WTC11 (cell line): Measurements from ENCODE around the gene ZFYVE26. TPM values are rescaled to one million over a fixed set of nuclear protein-coding genes. Genes with fewer than 3 reads are reported as not detected.

Experiments used
- ATAC-seq: fragments of 200-7000 bp; cut with Tn5 transposase; 2 replicates; pipeline ENCODE4 v1.10.0; 2021; ENCODE audit warnings: mild to moderate bottlenecking, moderate library complexity
- CTCF ChIA-PET: fragments of 300-600 bp; sonication (Branson Sonifier 250); formaldehyde crosslinking; loops from one replicate; lab custom pipeline; 2021; ENCODE audit warnings: antibody characterized with exemption; lab: Charles Lee
- POLR2A ChIA-PET: fragments of 350-600 bp; sonication (Branson Sonifier 250); formaldehyde crosslinking; loops from one replicate; lab custom pipeline; 2021; ENCODE audit warnings: antibody characterized with exemption; lab: Charles Lee
- DNase-seq: peaks from one replicate; pipeline ENCODE4 v3.0.0; 2021; ENCODE audit warnings: low spot score
- H3K27ac Mint-ChIP-seq: 2 replicates; pipeline ENCODE4 v1.8.0; 2021; ENCODE audit warnings: mixed read lengths
- H3K27me3 Mint-ChIP-seq: 2 replicates; pipeline ENCODE4 v1.8.0; 2021; ENCODE audit warnings: low read depth, mild to moderate bottlenecking, moderate library complexity, mixed read lengths
- H3K36me3 Mint-ChIP-seq: 2 replicates; pipeline ENCODE4 v1.8.0; 2021; ENCODE audit warnings: mixed read lengths
- H3K4me1 Mint-ChIP-seq: 2 replicates; pipeline ENCODE4 v1.8.0; 2022; ENCODE audit warnings: mixed read lengths
- H3K4me3 Mint-ChIP-seq: 2 replicates; pipeline ENCODE4 v1.8.0; 2021; ENCODE audit warnings: mild to moderate bottlenecking, moderate library complexity, mixed read lengths
- H3K9me3 Mint-ChIP-seq: 2 replicates; pipeline ENCODE4 v1.8.0; 2021; ENCODE audit warnings: mixed read lengths
- AFF4 ChIP-seq: sonication (generic); formaldehyde crosslinking; IDR thresholded peaks from 2 replicates; pipeline ENCODE4 v1.8.1; 2023; ENCODE audit warnings: mild to moderate bottlenecking, missing genetic modification reagents, borderline replicate concordance
- CREM ChIP-seq: sonication (generic); formaldehyde crosslinking; IDR thresholded peaks from 2 replicates; pipeline ENCODE4 v1.8.1; 2022; ENCODE audit warnings: mild to moderate bottlenecking, missing genetic modification reagents, moderate library complexity
- ERG ChIP-seq: fragments of 250-450 bp; sonication (Bioruptor Pico); IDR thresholded peaks from 2 replicates; pipeline ENCODE4 v1.8.0; 2021; ENCODE audit warnings: mild to moderate bottlenecking
- FOXK1 ChIP-seq: sonication (generic); formaldehyde crosslinking; IDR thresholded peaks from 2 replicates; pipeline ENCODE4 v1.8.0; 2022; ENCODE audit warnings: mild to moderate bottlenecking, moderate library complexity, missing genetic modification reagents
- HMGA2 ChIP-seq: fragments of 250-450 bp; sonication (Bioruptor Pico); IDR thresholded peaks from 2 replicates; pipeline ENCODE4 v1.4.0; 2021; ENCODE audit warnings: mild to moderate bottlenecking, moderate library complexity
- MAX ChIP-seq: sonication (generic); formaldehyde crosslinking; IDR thresholded peaks from 2 replicates; pipeline ENCODE4 v1.8.0; 2022; ENCODE audit warnings: mild to moderate bottlenecking, missing genetic modification reagents
- MYBL2 ChIP-seq: sonication (generic); formaldehyde crosslinking; IDR thresholded peaks from 2 replicates; pipeline ENCODE4 v1.8.1; 2023; ENCODE audit warnings: mild to moderate bottlenecking, moderate library complexity, missing genetic modification reagents
- OVOL2 ChIP-seq: fragments of 250-450 bp; sonication (Bioruptor Pico); IDR thresholded peaks from 2 replicates; pipeline ENCODE4 v1.9.0; 2021; ENCODE audit warnings: mild to moderate bottlenecking, borderline replicate concordance
- PRDM15 ChIP-seq: sonication (generic); formaldehyde crosslinking; IDR thresholded peaks from 2 replicates; pipeline ENCODE4 v1.8.0; 2022; ENCODE audit warnings: missing genetic modification reagents
- PREB ChIP-seq: sonication (generic); formaldehyde crosslinking; IDR thresholded peaks from 2 replicates; pipeline ENCODE4 v1.8.1; 2022; ENCODE audit warnings: mild to moderate bottlenecking, missing genetic modification reagents, moderate library complexity, borderline replicate concordance
- TCF7 ChIP-seq: sonication (generic); formaldehyde crosslinking; IDR thresholded peaks from 2 replicates; pipeline ENCODE4 v1.8.0; 2022; ENCODE audit warnings: mild to moderate bottlenecking, low read depth, missing genetic modification reagents, moderate library complexity
- USF2 ChIP-seq: sonication (generic); formaldehyde crosslinking; IDR thresholded peaks from 2 replicates; pipeline ENCODE4 v1.8.1; 2023; ENCODE audit warnings: mild to moderate bottlenecking, missing genetic modification reagents, moderate library complexity
- ZBTB21 ChIP-seq: sonication (generic); formaldehyde crosslinking; IDR thresholded peaks from 2 replicates; pipeline ENCODE4 v1.8.1; 2023; ENCODE audit warnings: mild to moderate bottlenecking, missing genetic modification reagents, borderline replicate concordance
- ZNF281 ChIP-seq: sonication (generic); formaldehyde crosslinking; IDR thresholded peaks from 2 replicates; pipeline ENCODE4 v1.8.0; 2023; ENCODE audit warnings: mild to moderate bottlenecking, missing genetic modification reagents
- ZNF671 ChIP-seq: fragments of 250-450 bp; sonication (Bioruptor Pico); IDR thresholded peaks from 2 replicates; pipeline ENCODE4 v1.8.0; 2021; ENCODE audit warnings: mild to moderate bottlenecking
- total RNA-seq: library from RNA; stranded (reverse); gene quantifications from 3 replicates; pipeline ENCODE4 v1.2.3, GENCODE V29; 2021

Gene ZFYVE26
- total RNA-seq, 1 experiment from 2014 or later: 25.8 TPM

GRCh38 chr14:67776653-67777322 is 39.6 kb downstream of the ZFYVE26 start (continued):
- TF ChIP-seq ZNF281 (CRISPR knock-in tag) (no peak), ERG (CRISPR knock-in tag) (no peak), MYBL2 (no peak), TCF7 (CRISPR knock-in tag) (no peak), PRDM15 (CRISPR knock-in tag) (no peak), HMGA2 (no peak), MAX (no peak), CREM (no peak), FOXK1 (CRISPR knock-in tag) (no peak), ZNF671 (CRISPR knock-in tag) (no peak), PREB (CRISPR knock-in tag) (no peak)

GRCh38 chr14:67773844-67774377 is 42.5 kb downstream of the ZFYVE26 start:
- POLR2A ChIA-PET: no interaction called here
- CTCF ChIA-PET: no interaction called here
- Mint-ChIP-seq H3K4me3 (no peak overlapping the region), H3K9me3 (no peaks in the 10 kb centered on the region), H3K27ac (no peak overlapping the region), H3K36me3 (peaks cover 67% of the 10 kb centered on the region), H3K27me3 (no peaks in the 10 kb centered on the region), H3K4me1 (no peaks in the 10 kb centered on the region)
- no peak for DNase-seq
- no peak for TF ChIP-seq ZBTB21 (CRISPR knock-in tag)
- no peak for TF ChIP-seq HMGA2
- TF ChIP-seq AFF4 (CRISPR knock-in tag): no peak
- TF ChIP-seq USF2 (CRISPR knock-in tag): no peak
- TF ChIP-seq OVOL2 (CRISPR knock-in tag): no peak
- no peak for ATAC-seq
